ENCODE measurements around the gene C16orf78. TPM values are rescaled to one million over a fixed set of nuclear protein-coding genes. Genes with fewer than 3 reads are reported as not detected.

C16orf78 gene
- total and polyA plus RNA-seq, 8 donors, result 0.16 to 0.20 TPM; not detected in 6

DNA sequence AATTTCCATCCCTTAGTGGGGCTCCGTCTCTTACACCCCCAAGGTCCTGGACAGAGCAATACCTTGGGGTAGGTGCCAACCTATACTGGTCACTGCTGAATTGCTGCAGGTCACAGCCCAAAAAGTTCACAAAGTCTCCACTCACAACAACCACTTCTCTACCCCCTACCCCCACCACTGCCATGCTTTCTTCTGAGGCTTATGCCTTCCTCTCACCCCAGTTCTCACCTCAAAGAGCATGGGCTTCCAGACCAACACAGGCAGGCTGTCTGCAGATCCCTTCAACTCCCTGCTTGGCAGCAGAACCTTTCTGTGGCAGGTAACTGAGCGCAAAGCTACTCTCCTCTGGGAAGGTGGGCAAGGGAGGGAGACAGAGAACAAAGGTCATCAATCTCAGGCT lies 35.5 kb downstream of the C16orf78 start:
- intact Hi-C loops (cut with DNase I), result loop anchor here in 1 of 2 donors (5.0 kb wide), 1 partner anchor 513 kb away; no protein-coding TSS in a partner anchor
- Histone ChIP-seq H3K9me3 (no peaks in the 10 kb centered on the region), H3K4me3 (no peak overlapping the region), H3K36me3 (no peaks in the 10 kb centered on the region), H3K4me1 (no peaks in the 10 kb centered on the region), H3K27ac (no peak overlapping the region), H3K27me3 (no peaks in the 10 kb centered on the region)
- no peak for ATAC-seq
- TF ChIP-seq, protein P1, sequence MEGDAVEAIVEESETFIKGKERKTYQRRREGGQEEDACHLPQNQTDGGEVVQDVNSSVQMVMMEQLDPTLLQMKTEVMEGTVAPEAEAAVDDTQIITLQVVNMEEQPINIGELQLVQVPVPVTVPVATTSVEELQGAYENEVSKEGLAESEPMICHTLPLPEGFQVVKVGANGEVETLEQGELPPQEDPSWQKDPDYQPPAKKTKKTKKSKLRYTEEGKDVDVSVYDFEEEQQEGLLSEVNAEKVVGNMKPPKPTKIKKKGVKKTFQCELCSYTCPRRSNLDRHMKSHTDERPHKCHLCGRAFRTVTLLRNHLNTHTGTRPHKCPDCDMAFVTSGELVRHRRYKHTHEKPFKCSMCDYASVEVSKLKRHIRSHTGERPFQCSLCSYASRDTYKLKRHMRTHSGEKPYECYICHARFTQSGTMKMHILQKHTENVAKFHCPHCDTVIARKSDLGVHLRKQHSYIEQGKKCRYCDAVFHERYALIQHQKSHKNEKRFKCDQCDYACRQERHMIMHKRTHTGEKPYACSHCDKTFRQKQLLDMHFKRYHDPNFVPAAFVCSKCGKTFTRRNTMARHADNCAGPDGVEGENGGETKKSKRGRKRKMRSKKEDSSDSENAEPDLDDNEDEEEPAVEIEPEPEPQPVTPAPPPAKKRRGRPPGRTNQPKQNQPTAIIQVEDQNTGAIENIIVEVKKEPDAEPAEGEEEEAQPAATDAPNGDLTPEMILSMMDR (IDR thresholded peaks at IDR 0.05), result no peak
- DNase-seq, result no peak

DNA sequence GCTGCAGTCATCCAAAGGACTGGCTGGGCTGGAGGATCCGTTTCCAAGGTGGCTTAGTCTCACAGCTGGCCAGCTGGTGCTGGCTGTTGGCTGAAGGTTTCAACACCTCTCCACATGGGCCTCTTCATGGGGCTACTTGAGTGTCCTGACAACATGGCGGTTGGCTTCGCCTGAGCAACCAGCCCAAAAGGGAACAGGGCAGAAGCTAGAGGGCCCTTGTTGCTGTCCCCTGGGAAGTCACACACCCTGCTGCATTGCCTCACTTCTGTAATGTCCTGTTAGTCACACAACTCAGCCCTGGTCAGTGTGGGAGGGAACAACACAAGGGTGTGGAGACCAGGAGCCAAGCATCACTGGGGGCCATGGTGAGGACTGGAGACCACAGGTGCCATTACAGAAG lies 36.6 kb downstream of the C16orf78 start:
- DNase-seq (no peak), ATAC-seq (no peak)
- no peaks in the 10 kb centered on the region for H3K27me3 ChIP-seq
- no peaks in the 10 kb centered on the region for H3K4me1 ChIP-seq
- no peak overlapping the region for H3K4me3 ChIP-seq
- intact Hi-C loops (cut with DNase I), result no loop called here
- H3K9me3 ChIP-seq, result no peaks in the 10 kb centered on the region
- TF ChIP-seq, protein P1 (IDR thresholded peaks at IDR 0.05), result no peak
- H3K27ac ChIP-seq, result no peak overlapping the region
- no peaks in the 10 kb centered on the region for H3K36me3 ChIP-seq

DNA sequence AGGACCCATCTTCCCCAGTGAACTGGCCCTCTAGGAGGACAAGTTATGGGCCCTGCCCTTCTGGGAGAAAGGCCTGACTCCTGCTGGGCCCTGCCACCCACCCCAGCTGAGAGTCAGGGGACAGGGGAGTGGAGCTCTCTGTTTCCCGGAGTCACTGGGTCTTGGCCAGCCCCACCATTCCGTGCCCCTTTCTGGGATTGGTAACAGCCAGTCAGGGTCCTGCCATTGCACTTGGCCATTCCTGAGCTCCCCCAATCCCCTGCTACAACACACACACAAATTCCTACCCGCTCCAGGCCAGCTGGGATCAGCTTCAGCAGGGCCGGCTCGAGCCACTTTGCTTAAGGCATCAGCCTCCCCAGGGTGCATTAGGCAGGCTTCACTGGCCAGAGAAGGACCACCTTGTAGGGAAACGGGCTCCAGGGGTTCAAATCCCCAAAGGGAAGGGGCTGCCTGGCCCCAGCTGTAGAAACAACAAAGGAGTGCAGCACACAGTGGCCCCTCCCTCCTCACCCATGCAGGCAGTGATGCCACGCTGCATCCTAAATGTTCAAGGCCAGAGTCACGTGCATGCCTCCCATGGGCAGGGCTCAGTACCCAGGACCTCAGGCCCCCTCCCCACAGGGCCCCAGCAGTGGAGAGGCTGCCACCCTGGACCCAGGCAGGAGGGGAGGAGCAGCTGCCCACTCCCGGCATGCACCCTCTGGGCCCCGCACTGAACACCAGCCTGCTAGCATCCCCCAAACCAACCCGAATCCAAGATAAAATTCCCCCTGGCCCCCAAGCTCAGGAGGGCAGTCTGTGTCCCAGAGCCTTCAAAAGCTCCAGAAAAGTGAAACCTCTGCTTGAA lies 37.7 kb downstream of the C16orf78 start:
- DNase-seq (no peak), ATAC-seq (no peak)
- H3K4me1 ChIP-seq, result no peaks in the 10 kb centered on the region
- H3K9me3 ChIP-seq, result no peaks in the 10 kb centered on the region
- no peaks in the 10 kb centered on the region for H3K36me3 ChIP-seq
- H3K27me3 ChIP-seq, result no peaks in the 10 kb centered on the region
- intact Hi-C loops (cut with DNase I), result no loop called here
- TF ChIP-seq, protein P1 (IDR thresholded peaks at IDR 0.05), result no peak
- no peak overlapping the region for H3K4me3 ChIP-seq
- no peak overlapping the region for H3K27ac ChIP-seq

DNA sequence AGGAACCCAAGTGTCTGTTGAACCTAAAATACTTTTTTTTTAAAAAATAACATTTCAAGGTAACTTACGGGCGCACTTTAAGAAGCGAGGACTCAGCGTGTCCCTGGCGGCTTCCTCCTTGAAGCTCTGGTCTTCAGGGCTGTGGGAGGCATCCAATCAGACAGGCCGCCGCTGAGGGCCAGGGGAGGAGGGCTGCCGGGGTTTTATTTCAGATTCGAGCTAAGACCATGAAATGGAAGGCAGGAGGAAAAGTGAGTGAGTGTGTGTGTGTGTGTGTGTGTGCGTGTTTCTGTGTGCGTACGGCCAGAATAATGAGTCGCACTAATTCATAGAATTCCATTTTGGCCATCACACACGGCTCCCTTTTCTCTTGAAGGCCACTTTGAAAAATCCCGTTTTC lies 41.1 kb downstream of the C16orf78 start:
- ATAC-seq, result no peak

DNA sequence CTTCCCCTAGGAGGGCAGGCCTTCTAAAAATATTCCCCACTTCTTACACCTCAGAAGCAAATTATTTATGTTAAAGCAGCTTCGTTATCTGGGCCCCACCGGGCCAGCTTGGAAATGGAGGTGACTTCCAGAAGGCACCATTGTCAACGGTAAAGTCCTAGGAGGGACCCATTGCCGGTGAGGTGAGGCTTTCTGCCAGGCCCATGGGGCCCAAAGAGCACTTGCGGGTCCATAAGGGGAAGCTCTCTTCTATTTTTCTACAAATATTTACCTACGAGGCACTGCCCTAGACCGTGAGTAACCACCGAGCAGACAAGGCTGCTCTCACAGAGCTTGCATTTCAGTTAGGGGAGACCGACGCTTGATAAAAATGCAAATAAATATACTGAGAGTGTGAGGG lies 41.5 kb downstream of the C16orf78 start:
- no peak overlapping the region for H3K4me3 ChIP-seq
- ATAC-seq, result no peak
- intact Hi-C loops (cut with DNase I), result no loop called here
- TF ChIP-seq, protein P1 (IDR thresholded peaks at IDR 0.05), result no peak
- H3K36me3 ChIP-seq, result no peaks in the 10 kb centered on the region
- DNase-seq, result no peak
- H3K27ac ChIP-seq, result no peak overlapping the region
- no peaks in the 10 kb centered on the region for H3K27me3 ChIP-seq
- no peaks in the 10 kb centered on the region for H3K4me1 ChIP-seq
- no peaks in the 10 kb centered on the region for H3K9me3 ChIP-seq

More for the DNA sequence above, 41.1 kb downstream of the C16orf78 start:
- TF ChIP-seq, protein P1 (IDR thresholded peaks at IDR 0.05), result no peak
- Histone ChIP-seq H3K27me3 (no peaks in the 10 kb centered on the region), H3K27ac (no peak overlapping the region), H3K4me3 (no peak overlapping the region), H3K36me3 (no peaks in the 10 kb centered on the region), H3K4me1 (no peaks in the 10 kb centered on the region), H3K9me3 (no peaks in the 10 kb centered on the region)
- intact Hi-C loops (cut with DNase I), result no loop called here
- DNase-seq, result no peak
